GM19193 (cell line): ENCODE results near the gene ARHGAP21.

Experiments
- POLR2A ChIP-seq: IDR thresholded peaks from 4 replicates; pipeline ENCODE4 v1.6.1; 2011; ENCODE audit not compliant: insufficient read depth, insufficient read length; ENCODE audit errors: extremely low read depth

Gene ARHGAP21

DNA sequence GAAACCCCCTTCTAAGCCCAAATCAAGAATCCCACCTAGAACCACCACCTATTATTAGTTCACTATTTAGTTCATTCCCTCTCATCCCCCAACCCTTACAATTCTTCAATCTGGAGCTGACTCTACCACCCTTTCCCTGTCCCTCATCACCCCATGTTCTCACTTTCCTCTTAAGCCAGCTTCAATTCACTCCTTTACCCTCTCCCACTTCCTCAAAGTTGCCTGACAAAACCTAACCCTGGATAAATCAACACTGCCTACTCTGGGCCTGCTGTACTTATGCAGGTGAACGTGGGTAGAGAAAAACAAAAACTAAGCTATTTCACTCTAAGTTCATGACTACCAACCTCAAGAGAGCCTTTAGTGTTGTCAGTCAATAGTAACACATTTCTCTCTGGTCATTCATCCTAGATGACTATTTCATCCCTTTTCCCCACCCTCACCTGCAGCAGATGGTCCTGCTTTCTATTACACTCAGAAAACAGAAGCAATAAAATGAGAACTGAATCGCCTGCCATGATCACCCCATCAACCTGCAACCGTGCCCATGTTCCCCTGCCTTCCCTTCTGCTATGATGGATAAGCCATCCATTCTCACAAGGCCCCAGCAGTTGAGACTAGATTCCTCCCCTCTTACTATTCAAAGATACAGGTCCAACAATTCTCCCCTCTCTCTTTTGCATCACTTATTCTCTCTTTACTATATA lies 52.6 kb downstream of the ARHGAP21 start:
- no peak for TF ChIP-seq POLR2A

- no peak for TF ChIP-seq POLR2A
Measured at GRCh38 chr10:24669285-24669852, 54.3 kb downstream of the ARHGAP21 start.

- TF ChIP-seq POLR2A = no peak
Measured at GRCh38 chr10:24668247-24668646, 55.4 kb downstream of the ARHGAP21 start.

DNA sequence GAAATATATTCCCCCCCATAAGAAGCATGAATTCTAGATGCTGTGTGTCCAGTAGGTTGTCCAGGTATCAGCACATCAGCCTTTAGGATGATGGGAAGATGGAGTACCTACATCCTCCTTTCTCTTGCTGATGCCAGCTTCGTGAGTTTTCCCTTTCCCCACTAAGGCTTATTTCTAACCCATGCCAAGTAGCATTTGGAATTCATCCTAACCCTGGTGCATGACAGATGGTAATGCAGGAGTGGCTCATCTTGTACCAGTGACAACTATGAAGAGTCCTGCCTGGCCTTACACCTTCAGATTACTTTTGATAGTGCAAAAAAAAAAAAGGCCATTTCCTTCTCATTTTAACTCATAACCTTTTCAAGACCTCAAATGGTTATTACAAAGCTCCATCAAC lies 58.7 kb downstream of the ARHGAP21 start:
- TF ChIP-seq POLR2A = no peak

- TF ChIP-seq POLR2A = no peak
Measured at GRCh38 chr10:24661376-24661775, 62.3 kb downstream of the ARHGAP21 start.

GRCh38 chr10:24652381-24652957 lies 71.2 kb downstream of the ARHGAP21 start:
- no peak for TF ChIP-seq POLR2A

GRCh38 chr10:24651923-24652322 lies 71.8 kb downstream of the ARHGAP21 start:
- no peak for TF ChIP-seq POLR2A

- no peak for TF ChIP-seq POLR2A
Measured at GRCh38 chr10:24650669-24651391, 72.9 kb downstream of the ARHGAP21 start.

DNA sequence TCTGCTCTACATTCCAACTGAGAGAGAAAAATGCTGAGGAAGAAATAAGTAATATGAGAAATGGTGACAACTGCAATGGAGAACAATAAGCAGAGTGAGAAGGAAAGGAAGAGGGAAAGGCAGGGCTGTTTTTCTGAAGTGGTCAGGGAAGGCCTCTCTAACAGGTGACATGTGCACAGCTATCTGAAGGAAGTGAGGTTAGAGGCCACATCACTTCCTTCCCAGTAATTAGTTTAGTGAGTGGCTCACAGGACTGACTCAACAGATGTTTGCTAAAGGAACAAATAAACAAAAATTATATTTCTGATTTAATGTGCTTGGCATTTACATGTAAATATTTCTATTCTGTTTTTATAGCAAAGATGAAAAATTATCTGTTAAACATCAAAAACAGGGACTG lies 77.9 kb downstream of the ARHGAP21 start:
- TF ChIP-seq POLR2A = no peak

DNA sequence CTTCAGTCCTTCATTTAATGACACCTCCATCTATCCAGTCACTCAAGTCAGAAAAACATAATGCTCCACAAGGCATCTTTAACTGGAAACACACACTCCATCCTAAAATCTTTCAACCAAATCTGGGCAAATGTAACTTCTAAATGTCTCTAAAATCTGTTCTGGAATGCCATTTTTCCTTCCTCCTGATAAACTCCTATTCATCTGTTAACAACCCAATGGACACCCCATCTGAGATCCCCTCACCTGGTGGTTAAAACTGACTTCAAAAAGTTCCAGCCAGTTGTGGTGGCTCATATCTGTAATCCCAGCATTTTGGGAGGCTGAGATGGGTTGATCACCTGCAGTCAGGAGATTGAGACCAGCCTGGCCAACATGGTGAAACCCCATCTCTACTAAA lies 78.7 kb downstream of the ARHGAP21 start:
- TF ChIP-seq POLR2A = no peak

GRCh38 chr10:24643679-24644209 lies 79.9 kb downstream of the ARHGAP21 start:
- no peak for TF ChIP-seq POLR2A

GRCh38 chr10:24642921-24643678 lies 80.6 kb downstream of the ARHGAP21 start:
- TF ChIP-seq POLR2A = no peak

GRCh38 chr10:24639124-24639523 lies 84.6 kb downstream of the ARHGAP21 start:
- no peak for TF ChIP-seq POLR2A

DNA sequence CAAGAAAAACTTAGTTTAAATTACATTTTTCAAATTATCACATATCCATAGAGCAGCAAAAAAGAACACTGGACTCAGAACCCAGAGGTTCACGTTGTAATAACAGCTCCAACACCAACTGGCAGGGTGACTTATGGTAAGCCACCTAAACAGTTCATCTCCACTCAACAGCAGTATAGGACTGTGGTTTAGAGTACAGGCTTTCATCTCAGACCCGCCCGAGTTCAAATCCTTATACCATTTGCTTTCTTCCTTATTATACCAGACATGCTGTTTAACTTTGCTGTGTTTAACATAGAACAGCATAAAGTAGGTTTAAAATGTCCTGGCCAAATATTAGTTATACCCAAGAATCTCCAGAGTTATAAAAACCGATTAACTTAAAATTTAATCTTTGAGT lies 97.9 kb downstream of the ARHGAP21 start:
- no peak for TF ChIP-seq POLR2A

DNA sequence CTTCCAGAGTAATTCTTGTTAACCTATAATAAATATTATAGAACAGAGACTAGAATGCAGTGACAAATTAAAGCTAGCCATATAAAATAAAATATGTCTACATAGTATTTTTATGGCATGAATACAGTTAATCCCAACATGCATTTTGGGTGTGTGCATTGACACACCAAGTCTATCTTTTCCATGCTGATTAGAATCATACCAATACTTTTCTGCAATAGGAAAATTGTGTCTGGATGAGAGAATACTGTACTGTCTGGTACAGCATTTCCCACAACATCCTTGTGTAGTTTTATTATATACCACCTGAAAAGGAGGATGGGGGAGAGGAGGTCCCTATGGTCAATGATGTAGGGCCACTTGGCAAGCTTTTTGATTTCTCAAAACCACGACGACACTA lies 100.3 kb downstream of the ARHGAP21 start:
- no peak for TF ChIP-seq POLR2A
